ENCODE data around the gene LRRC75A. TPM values are rescaled to one million over a fixed set of nuclear protein-coding genes. Genes with fewer than 3 reads are reported as not detected.

Gene LRRC75A, protein sequence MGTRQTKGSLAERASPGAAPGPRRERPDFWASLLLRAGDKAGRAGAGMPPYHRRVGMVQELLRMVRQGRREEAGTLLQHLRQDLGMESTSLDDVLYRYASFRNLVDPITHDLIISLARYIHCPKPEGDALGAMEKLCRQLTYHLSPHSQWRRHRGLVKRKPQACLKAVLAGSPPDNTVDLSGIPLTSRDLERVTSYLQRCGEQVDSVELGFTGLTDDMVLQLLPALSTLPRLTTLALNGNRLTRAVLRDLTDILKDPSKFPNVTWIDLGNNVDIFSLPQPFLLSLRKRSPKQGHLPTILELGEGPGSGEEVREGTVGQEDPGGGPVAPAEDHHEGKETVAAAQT
- total RNA-seq (2021) (13.7 to 22.9 TPM (median 14.7 TPM) in 3 replicates), Bru-seq, nascent RNA (percentile 62 among the genes with signal in this experiment)
- long read RNA-seq, experiment 1, transcript LRRC75A-203 (4 exons, 1,390 nt): major isoform, 30 of 45 reads
- long read RNA-seq, experiment 1, partial matches to known transcripts: 3 of 45 reads
- long read RNA-seq, experiment 1, other reads (novel, unspliced or antisense): 11 of 45 reads
- long read RNA-seq, experiment 2, transcript LRRC75A-203 (4 exons, 1,390 nt): major isoform, 11 of 19 reads
- long read RNA-seq, experiment 2, partial matches to known transcripts: 0 of 19 reads
- long read RNA-seq, experiment 2, other reads (novel, unspliced or antisense): 8 of 19 reads
- long read RNA-seq, experiment 3, partial matches to known transcripts: 0 of 2 reads
- long read RNA-seq, experiment 3, other reads (novel, unspliced or antisense): 2 of 2 reads

DNA sequence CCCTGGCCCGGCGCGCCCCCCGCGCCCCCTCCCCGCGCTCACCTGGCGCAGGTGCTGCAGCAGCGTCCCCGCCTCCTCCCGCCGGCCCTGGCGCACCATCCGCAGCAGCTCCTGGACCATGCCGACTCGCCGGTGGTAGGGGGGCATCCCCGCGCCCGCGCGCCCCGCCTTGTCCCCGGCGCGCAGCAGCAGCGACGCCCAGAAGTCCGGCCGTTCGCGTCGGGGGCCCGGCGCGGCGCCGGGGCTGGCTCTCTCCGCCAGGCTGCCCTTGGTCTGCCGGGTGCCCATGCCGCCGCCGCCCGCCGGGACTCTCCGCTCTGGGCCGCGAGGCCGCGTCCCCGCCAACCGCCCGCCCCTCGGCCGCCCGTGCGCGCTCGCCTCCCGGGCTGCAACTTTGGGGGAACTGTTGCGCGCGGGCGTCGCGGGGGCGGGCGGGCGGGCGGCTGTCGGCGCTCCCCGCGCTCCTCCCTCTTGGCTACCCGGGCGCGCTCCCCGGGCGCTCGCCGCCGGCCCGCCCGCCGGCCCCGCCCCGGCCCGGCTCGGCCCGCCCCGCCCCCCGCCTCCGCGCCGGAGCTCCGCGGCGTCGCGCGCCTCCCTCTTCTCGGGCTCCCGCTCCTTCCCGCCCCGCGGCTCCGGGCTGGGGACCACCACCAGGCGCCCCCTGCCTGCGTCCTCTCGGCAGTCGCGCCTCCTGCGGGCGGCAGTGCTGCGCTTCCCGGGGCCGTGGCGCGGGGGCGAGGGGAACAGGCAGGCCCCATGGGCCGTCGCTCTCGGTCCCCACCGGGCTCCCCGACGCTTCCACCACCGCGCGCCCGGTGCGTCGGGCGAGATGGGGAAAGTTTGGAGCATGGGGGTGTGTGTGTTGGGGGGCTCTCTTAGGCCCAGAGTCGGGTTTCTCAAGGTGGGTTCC lies at the start of gene LRRC75A:
Gene LRRC75A, minus strand, starts transcription at position 491 of the 910 bp plus-strand sequence. Its CDS starts 203 bp downstream, at position 288.
- ChIA-PET POLR2A (interaction anchor here (1.5 kb wide), 1 partner anchor 32 kb away, joined by 3 read pairs; no protein-coding TSS in a partner anchor), CTCF (interaction anchor here (0.6 to 2.3 kb wide), 12 partner anchors 17 to 665 kb away, joined by 3 to 14 read pairs (median 4); partner anchors contain the start of gene CENPV)
- Mint-ChIP-seq H3K9me3 (no peaks in the 10 kb centered on the region), H3K27me3 (ENCODE audit: low read depth) (peaks cover 33% of the 10 kb centered on the region), H3K4me3 (peak within 1 kb of the TSS; percentile 72), H3K27ac (no peak within 1 kb of the TSS; the same call in 1 of the 2 replicates), H3K36me3 (no peaks in the 10 kb centered on the region), H3K4me1 (peaks cover 85% of the 10 kb centered on the region)
- ATAC-seq: peak; percentile 64
- peak; percentile 75 for DNase-seq (ENCODE audit: low spot score)
- TF ChIP-seq JUN (CRISPR knock-in tag; IDR thresholded peaks at IDR 0.05) (0 out of 2 replicates have a peak, but pooled peaks have one; percentile 12), ZNF671 (CRISPR knock-in tag; IDR thresholded peaks at IDR 0.05) (no peak), ZNF423 (CRISPR knock-in tag; IDR thresholded peaks at IDR 0.05) (peak; percentile 49), ZNF317 (CRISPR knock-in tag; IDR thresholded peaks at IDR 0.05; ENCODE audit: borderline replicate concordance, low read depth) (0 out of 2 replicates have a peak, but pooled peaks have one; percentile 11), ZNF263 (CRISPR knock-in tag; IDR thresholded peaks at IDR 0.05; ENCODE audit: low read depth) (0 out of 2 replicates have a peak, but pooled peaks have one; percentile 26), KAT7 (CRISPR knock-in tag; IDR thresholded peaks at IDR 0.05; ENCODE audit: borderline replicate concordance) (no peak), ARID4B (CRISPR knock-in tag; IDR thresholded peaks at IDR 0.05; ENCODE audit: borderline replicate concordance) (peak; percentile 52; the same call in 1 of the 2 replicates)
- TF ChIP-seq, protein P1, sequence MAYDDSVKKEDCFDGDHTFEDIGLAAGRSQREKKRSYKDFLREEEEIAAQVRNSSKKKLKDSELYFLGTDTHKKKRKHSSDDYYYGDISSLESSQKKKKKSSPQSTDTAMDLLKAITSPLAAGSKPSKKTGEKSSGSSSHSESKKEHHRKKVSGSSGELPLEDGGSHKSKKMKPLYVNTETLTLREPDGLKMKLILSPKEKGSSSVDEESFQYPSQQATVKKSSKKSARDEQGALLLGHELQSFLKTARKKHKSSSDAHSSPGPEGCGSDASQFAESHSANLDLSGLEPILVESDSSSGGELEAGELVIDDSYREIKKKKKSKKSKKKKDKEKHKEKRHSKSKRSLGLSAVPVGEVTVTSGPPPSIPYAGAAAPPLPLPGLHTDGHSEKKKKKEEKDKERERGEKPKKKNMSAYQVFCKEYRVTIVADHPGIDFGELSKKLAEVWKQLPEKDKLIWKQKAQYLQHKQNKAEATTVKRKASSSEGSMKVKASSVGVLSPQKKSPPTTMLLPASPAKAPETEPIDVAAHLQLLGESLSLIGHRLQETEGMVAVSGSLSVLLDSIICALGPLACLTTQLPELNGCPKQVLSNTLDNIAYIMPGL (CRISPR knock-in tag; IDR thresholded peaks at IDR 0.05): peak; percentile 54; the same call in 1 of the 2 replicates
- TF ChIP-seq, protein P2, sequence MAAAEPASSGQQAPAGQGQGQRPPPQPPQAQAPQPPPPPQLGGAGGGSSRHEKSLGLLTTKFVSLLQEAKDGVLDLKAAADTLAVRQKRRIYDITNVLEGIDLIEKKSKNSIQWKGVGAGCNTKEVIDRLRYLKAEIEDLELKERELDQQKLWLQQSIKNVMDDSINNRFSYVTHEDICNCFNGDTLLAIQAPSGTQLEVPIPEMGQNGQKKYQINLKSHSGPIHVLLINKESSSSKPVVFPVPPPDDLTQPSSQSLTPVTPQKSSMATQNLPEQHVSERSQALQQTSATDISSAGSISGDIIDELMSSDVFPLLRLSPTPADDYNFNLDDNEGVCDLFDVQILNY (CRISPR knock-in tag; IDR thresholded peaks at IDR 0.05): peak; percentile 65; the same call in 1 of the 2 replicates
- TF ChIP-seq, protein P3, sequence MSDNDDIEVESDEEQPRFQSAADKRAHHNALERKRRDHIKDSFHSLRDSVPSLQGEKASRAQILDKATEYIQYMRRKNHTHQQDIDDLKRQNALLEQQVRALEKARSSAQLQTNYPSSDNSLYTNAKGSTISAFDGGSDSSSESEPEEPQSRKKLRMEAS (CRISPR knock-in tag; IDR thresholded peaks at IDR 0.05): peak; percentile 55; the same call in 1 of the 2 replicates
- TF ChIP-seq, protein P4, sequence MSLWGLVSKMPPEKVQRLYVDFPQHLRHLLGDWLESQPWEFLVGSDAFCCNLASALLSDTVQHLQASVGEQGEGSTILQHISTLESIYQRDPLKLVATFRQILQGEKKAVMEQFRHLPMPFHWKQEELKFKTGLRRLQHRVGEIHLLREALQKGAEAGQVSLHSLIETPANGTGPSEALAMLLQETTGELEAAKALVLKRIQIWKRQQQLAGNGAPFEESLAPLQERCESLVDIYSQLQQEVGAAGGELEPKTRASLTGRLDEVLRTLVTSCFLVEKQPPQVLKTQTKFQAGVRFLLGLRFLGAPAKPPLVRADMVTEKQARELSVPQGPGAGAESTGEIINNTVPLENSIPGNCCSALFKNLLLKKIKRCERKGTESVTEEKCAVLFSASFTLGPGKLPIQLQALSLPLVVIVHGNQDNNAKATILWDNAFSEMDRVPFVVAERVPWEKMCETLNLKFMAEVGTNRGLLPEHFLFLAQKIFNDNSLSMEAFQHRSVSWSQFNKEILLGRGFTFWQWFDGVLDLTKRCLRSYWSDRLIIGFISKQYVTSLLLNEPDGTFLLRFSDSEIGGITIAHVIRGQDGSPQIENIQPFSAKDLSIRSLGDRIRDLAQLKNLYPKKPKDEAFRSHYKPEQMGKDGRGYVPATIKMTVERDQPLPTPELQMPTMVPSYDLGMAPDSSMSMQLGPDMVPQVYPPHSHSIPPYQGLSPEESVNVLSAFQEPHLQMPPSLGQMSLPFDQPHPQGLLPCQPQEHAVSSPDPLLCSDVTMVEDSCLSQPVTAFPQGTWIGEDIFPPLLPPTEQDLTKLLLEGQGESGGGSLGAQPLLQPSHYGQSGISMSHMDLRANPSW (CRISPR knock-in tag; conservative IDR thresholded peaks at IDR 0.05; ENCODE audit: low read depth): no peak
- TF ChIP-seq, protein P5, sequence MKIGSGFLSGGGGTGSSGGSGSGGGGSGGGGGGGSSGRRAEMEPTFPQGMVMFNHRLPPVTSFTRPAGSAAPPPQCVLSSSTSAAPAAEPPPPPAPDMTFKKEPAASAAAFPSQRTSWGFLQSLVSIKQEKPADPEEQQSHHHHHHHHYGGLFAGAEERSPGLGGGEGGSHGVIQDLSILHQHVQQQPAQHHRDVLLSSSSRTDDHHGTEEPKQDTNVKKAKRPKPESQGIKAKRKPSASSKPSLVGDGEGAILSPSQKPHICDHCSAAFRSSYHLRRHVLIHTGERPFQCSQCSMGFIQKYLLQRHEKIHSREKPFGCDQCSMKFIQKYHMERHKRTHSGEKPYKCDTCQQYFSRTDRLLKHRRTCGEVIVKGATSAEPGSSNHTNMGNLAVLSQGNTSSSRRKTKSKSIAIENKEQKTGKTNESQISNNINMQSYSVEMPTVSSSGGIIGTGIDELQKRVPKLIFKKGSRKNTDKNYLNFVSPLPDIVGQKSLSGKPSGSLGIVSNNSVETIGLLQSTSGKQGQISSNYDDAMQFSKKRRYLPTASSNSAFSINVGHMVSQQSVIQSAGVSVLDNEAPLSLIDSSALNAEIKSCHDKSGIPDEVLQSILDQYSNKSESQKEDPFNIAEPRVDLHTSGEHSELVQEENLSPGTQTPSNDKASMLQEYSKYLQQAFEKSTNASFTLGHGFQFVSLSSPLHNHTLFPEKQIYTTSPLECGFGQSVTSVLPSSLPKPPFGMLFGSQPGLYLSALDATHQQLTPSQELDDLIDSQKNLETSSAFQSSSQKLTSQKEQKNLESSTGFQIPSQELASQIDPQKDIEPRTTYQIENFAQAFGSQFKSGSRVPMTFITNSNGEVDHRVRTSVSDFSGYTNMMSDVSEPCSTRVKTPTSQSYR (CRISPR knock-in tag; IDR thresholded peaks at IDR 0.05): no peak
- TF ChIP-seq, protein P6, sequence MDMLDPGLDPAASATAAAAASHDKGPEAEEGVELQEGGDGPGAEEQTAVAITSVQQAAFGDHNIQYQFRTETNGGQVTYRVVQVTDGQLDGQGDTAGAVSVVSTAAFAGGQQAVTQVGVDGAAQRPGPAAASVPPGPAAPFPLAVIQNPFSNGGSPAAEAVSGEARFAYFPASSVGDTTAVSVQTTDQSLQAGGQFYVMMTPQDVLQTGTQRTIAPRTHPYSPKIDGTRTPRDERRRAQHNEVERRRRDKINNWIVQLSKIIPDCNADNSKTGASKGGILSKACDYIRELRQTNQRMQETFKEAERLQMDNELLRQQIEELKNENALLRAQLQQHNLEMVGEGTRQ (CRISPR knock-in tag; IDR thresholded peaks at IDR 0.05): no peak
